Hepatocyte (in vitro differentiated cells): Measurements from ENCODE around the gene DLX5. TPM values are rescaled to one million over a fixed set of nuclear protein-coding genes. Genes with fewer than 3 reads are reported as not detected.
A peak's percentile ranks its signal among the peaks of the same experiment; 100 is the strongest.

Experiments
- DNase-seq: peaks from one replicate; pipeline ENCODE4 v3.0.0-alpha.2; 2016; ENCODE audit warnings: low spot score
- H2AFZ ChIP-seq: fragments of 200-600 bp; sonication (generic); 2 replicates; pipeline ENCODE4 v1.6.0; 2016; ENCODE audit warnings: antibody characterized with exemption, mild to moderate bottlenecking
- H3K27ac ChIP-seq: fragments of 200-600 bp; sonication (generic); 2 replicates; pipeline ENCODE4 v1.5.1; 2016; ENCODE audit warnings: mild to moderate bottlenecking
- H3K27me3 ChIP-seq: fragments of 200-600 bp; sonication (generic); 2 replicates; pipeline ENCODE4 v1.6.1; 2016
- H3K36me3 ChIP-seq: fragments of 200-600 bp; sonication (generic); replicated peaks from 2 replicates; pipeline ENCODE4 v1.5.1; 2016; ENCODE audit warnings: low read depth; ENCODE audit not compliant: insufficient read depth
- H3K4me1 ChIP-seq: fragments of 200-600 bp; sonication (generic); 2 replicates; pipeline ENCODE4 v1.5.1; 2016; ENCODE audit warnings: mild to moderate bottlenecking, moderate library complexity; ENCODE audit not compliant: insufficient read depth
- H3K4me2 ChIP-seq: fragments of 200-600 bp; sonication (generic); 2 replicates; pipeline ENCODE4 v1.6.0; 2016
- H3K4me3 ChIP-seq: fragments of 200-600 bp; sonication (generic); 2 replicates; pipeline ENCODE4 v1.5.1; 2016; ENCODE audit warnings: mild to moderate bottlenecking
- H3K79me2 ChIP-seq: fragments of 200-600 bp; sonication (generic); 2 replicates; pipeline ENCODE4 v1.6.0; 2017; ENCODE audit warnings: mild to moderate bottlenecking
- H3K9me2 ChIP-seq: fragments of 200-600 bp; sonication (generic); replicated peaks from 2 replicates; pipeline ENCODE4 v1.6.0; 2017; ENCODE audit warnings: mild to moderate bottlenecking; ENCODE audit not compliant: insufficient read depth
- H3K9me3 ChIP-seq: fragments of 200-600 bp; sonication (generic); 2 replicates; pipeline ENCODE4 v1.5.1; 2016; ENCODE audit warnings: low read depth, mild to moderate bottlenecking
- H4K20me1 ChIP-seq: fragments of 200-600 bp; sonication (generic); 2 replicates; pipeline ENCODE4 v1.6.0; 2016; ENCODE audit warnings: mild to moderate bottlenecking; ENCODE audit not compliant: insufficient read depth, poor library complexity, severe bottlenecking
- EZH2 ChIP-seq: fragments of 200-600 bp; sonication (generic); IDR thresholded peaks from 2 replicates; pipeline ENCODE4 v1.6.1; 2016; ENCODE audit warnings: antibody characterized with exemption, mild to moderate bottlenecking, borderline replicate concordance
- EZH2phosphoT487 ChIP-seq: fragments of 200-600 bp; sonication (generic); IDR thresholded peaks from one replicate; pipeline ENCODE4 v1.6.1; 2018; ENCODE audit warnings: antibody characterized with exemption, mild to moderate bottlenecking, low read depth, moderate library complexity; ENCODE audit not compliant: unreplicated experiment, severe bottlenecking
- WGBS: methylation state at CpG from one replicate; pipeline ENCODE4 v1.1.6; 2016; ENCODE audit warnings: low lambda C conversion rate; ENCODE audit errors: missing lambda C conversion rate; 5-methylcytosine and 5-hydroxymethylcytosine counted together
- polyA plus RNA-seq: library from polyadenylated mRNA; unstranded; fragments of >200 nt; fragmentation: Nextera tagmentation; extraction: Ambion mirVana; gene quantifications from 2 replicates; pipeline ENCODE4 v1.2.1, GENCODE V29; 2016
- total RNA-seq: library from RNA; depleted of rRNA; stranded (reverse); fragments of >200 nt; gene quantifications from 2 replicates; pipeline ENCODE4 v1.2.3, GENCODE V29; 2014
- TF ChIP-seq, protein P1 (sequence below): fragments of 200-600 bp; sonication (generic); IDR thresholded peaks from 2 replicates; pipeline ENCODE4 v1.5.1; 2016; ENCODE audit warnings: antibody characterized with exemption, mild to moderate bottlenecking; ENCODE audit not compliant: poor library complexity

The DLX5 gene
- total and polyA plus RNA-seq, 2 experiments from 2014 or later, result 5.0 to 22.1 TPM

GRCh38 chr7:97011536-97012364, 12.9 kb downstream of the DLX5 start:
- Histone ChIP-seq H3K4me2 (peak overlapping the region; percentile 3), H3K9me2 (no peaks in the 10 kb centered on the region), H3K27me3 (peaks cover 98% of the 10 kb centered on the region), H3K79me2 (peaks cover 24% of the 10 kb centered on the region), H2AFZ (no peak overlapping the region), H3K36me3 (no peaks in the 10 kb centered on the region), H3K27ac (no peak overlapping the region), H3K4me1 (peaks cover under 1% of the 10 kb centered on the region), H3K9me3 (no peaks in the 10 kb centered on the region), H3K4me3 (no peak overlapping the region), H4K20me1 (no peaks in the 10 kb centered on the region)
- TF ChIP-seq EZH2 (peak; percentile 56), EZH2phosphoT487 (no peak)
- no peak for DNase-seq
- WGBS, result 52% methylated on average over 15 of the region's 15 CpGs

DNA sequence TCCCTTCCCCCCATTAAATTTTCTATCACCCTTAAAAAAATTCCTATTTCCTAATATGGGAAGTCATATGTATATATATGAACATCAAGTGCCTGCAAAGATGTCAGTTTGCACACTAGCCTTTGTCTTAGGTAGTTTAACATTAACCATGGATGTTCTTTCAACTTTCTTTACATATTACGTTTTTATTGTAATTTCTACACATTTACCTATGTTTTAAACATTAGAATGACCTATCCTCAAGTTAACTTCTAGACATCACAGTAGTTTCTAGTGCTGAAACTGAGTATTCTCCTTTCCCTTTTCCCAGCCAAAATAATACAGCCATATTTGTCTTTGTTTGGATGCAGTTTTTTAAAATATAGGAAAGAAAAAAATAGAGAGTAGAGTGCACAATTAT, 13.5 kb downstream of the DLX5 start:
- H3K4me1 ChIP-seq, result peaks cover 4% of the 10 kb centered on the region
- no peaks in the 10 kb centered on the region for H3K9me3 ChIP-seq
- peaks cover 95% of the 10 kb centered on the region for H3K27me3 ChIP-seq
- WGBS, result 47% methylated on average over 1 of the region's 1 CpG
- TF ChIP-seq EZH2phosphoT487, result no peak
- TF ChIP-seq, protein P1, sequence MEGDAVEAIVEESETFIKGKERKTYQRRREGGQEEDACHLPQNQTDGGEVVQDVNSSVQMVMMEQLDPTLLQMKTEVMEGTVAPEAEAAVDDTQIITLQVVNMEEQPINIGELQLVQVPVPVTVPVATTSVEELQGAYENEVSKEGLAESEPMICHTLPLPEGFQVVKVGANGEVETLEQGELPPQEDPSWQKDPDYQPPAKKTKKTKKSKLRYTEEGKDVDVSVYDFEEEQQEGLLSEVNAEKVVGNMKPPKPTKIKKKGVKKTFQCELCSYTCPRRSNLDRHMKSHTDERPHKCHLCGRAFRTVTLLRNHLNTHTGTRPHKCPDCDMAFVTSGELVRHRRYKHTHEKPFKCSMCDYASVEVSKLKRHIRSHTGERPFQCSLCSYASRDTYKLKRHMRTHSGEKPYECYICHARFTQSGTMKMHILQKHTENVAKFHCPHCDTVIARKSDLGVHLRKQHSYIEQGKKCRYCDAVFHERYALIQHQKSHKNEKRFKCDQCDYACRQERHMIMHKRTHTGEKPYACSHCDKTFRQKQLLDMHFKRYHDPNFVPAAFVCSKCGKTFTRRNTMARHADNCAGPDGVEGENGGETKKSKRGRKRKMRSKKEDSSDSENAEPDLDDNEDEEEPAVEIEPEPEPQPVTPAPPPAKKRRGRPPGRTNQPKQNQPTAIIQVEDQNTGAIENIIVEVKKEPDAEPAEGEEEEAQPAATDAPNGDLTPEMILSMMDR, result no peak
- no peak for TF ChIP-seq EZH2
- no peak overlapping the region for H3K27ac ChIP-seq
- H3K79me2 ChIP-seq, result peaks cover 24% of the 10 kb centered on the region
- no peaks in the 10 kb centered on the region for H4K20me1 ChIP-seq
- H3K4me2 ChIP-seq, result peak overlapping the region; percentile 3
- H3K4me3 ChIP-seq, result no peak overlapping the region
- no peak overlapping the region for H2AFZ ChIP-seq
- H3K9me2 ChIP-seq, result no peaks in the 10 kb centered on the region
- DNase-seq, result no peak
- no peaks in the 10 kb centered on the region for H3K36me3 ChIP-seq

DNA sequence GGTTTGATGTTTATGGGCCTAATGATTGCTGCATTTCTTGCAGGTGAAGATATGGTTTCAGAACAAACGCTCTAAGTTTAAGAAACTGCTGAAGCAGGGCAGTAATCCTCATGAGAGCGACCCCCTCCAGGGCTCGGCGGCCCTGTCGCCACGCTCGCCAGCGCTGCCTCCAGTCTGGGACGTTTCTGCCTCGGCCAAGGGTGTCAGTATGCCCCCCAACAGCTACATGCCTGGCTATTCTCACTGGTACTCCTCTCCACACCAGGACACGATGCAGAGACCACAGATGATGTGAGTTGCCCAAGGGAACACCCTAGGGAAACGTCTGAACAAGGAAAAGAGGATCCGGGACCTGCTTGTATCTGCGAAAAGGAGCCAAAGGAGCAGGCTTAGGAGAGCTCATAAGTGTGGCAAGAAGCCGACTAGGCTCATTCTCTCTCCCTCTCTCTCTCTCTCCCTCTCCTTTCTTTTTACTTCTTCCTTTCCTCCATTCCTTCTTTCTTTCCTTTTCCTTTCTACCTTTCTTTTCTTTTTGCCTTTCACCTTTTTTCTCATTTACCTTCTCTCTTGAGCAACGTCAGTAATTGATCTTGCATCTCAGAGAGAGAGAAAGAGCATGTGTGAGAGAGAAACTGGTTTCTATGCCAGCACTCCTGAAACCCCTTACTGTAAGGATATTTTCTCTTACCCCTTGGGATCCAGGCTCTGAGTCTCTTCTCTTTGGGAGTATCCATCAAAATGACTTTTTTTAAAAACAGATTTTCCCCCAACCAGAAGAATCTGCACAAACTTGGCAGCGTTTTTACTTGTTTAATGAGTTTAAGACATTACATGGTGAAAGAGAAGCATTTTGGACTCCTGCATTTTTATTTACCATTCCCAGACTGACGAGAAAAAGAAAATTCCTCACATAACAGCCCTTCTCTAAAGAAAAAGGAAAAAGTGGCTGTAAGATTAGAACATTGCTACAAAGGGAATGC, 14.6 kb downstream of the DLX5 start:
- Histone ChIP-seq H3K79me2 (peaks cover 24% of the 10 kb centered on the region), H3K27ac (no peak overlapping the region), H3K9me2 (no peaks in the 10 kb centered on the region), H3K9me3 (no peaks in the 10 kb centered on the region), H2AFZ (no peak overlapping the region), H3K4me1 (peaks cover 4% of the 10 kb centered on the region), H3K4me3 (no peak overlapping the region), H3K27me3 (peaks cover 91% of the 10 kb centered on the region), H4K20me1 (no peaks in the 10 kb centered on the region), H3K36me3 (no peaks in the 10 kb centered on the region), H3K4me2 (peak overlapping the region; percentile 85)
- WGBS, result 53% methylated on average over 18 of the region's 18 CpGs
- no peak for DNase-seq
- TF ChIP-seq, protein P1, result no peak
- TF ChIP-seq EZH2 (no peak), EZH2phosphoT487 (no peak)
